Endothelial cell of umbilical vein (primary cell): ENCODE results near the gene MEAK7.

Source experiments
- EZH2 ChIP-seq: IDR thresholded peaks from 2 replicates; pipeline ENCODE4 v1.6.1; 2012; ENCODE audit warnings: borderline replicate concordance, low read depth, mild to moderate bottlenecking, moderate library complexity, low read length, inconsistent platforms; ENCODE audit not compliant: severe bottlenecking
- POLR2AphosphoS5 ChIP-seq: IDR thresholded peaks from 2 replicates; pipeline ENCODE4 v1.6.1; 2012; ENCODE audit warnings: low read depth, mild to moderate bottlenecking, control low read depth, low read length, moderate library complexity; ENCODE audit not compliant: insufficient read depth
- TF ChIP-seq, protein P1 (sequence below), 2 donors: IDR thresholded peaks; 1 replicate in 1 of 2; 2 replicates in 1 of 2; pipeline ENCODE4 v1.5.1; 2011; ENCODE audit warnings: low read length in 2 of 2, mild to moderate bottlenecking in 2 of 2, moderate library complexity in 2 of 2, control low read depth in 1 of 2, inconsistent platforms in 1 of 2, low read depth in 1 of 2; ENCODE audit not compliant: insufficient read depth in 1 of 2; ENCODE audit errors: extremely low read depth in 1 of 2

GRCh38 chr16:84509032-84509950 lies 4.8 kb upstream of the MEAK7 start:
- TF ChIP-seq, protein P1, sequence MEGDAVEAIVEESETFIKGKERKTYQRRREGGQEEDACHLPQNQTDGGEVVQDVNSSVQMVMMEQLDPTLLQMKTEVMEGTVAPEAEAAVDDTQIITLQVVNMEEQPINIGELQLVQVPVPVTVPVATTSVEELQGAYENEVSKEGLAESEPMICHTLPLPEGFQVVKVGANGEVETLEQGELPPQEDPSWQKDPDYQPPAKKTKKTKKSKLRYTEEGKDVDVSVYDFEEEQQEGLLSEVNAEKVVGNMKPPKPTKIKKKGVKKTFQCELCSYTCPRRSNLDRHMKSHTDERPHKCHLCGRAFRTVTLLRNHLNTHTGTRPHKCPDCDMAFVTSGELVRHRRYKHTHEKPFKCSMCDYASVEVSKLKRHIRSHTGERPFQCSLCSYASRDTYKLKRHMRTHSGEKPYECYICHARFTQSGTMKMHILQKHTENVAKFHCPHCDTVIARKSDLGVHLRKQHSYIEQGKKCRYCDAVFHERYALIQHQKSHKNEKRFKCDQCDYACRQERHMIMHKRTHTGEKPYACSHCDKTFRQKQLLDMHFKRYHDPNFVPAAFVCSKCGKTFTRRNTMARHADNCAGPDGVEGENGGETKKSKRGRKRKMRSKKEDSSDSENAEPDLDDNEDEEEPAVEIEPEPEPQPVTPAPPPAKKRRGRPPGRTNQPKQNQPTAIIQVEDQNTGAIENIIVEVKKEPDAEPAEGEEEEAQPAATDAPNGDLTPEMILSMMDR (IDR thresholded peaks at IDR 0.05; ENCODE audit: extremely low read depth in 1 of 2, insufficient read depth in 1 of 2, low read depth in 1 of 2, low read length in 2 of 2) = no peak
- TF ChIP-seq POLR2AphosphoS5 = no peak
- no peak for TF ChIP-seq EZH2
